GM18873 (cell line): Measurements from ENCODE around the gene ZNF425.
"Not testable (repeated sequence)": the region's sequence is repeated elsewhere in the genome, so short reads cannot be mapped to it uniquely, and the experiment has no call there.

Source experiments
- ATAC-seq: cut with Tn5 transposase; IDR thresholded peaks from one replicate; pipeline ENCODE4 v1.9.1; 2021; ENCODE audit warnings: mild to moderate bottlenecking, moderate library complexity, moderate number of reproducible peaks; ENCODE audit not compliant: unreplicated experiment, low FRiP score

The ZNF425 gene

DNA sequence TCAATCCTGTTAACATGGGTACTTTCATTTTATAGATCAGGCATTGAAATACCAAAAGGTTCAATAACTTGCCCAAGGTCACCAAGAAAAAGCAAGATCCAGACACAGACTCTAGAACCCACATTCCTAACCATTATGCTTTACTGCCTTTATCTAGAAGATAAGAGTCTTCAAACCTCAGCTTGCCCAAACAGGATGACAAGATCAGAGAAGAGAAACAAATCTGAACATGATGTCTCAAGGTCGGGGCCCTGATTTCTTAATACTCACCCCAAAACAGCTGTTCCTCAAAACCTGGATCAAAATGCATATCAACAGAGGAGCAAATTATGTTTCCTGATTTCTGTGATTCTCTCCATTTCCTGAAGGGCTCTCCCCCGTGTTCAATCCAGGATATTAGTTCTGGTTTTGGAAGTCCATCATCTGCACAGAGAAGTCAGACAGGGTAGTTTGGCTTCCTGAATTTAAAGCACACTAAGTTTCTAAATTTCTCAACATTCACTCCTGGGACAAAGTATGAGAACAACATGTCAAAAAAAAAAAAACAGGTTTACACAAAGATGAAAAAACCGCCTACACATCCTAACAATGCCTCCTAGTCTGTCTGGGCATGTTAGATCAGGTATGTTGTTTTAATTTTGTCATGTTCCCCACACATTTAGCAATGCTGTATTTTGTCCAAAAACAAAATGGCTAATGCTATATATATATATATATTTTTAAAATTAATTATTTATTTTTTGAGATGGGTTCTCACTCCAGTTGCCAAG is 51.8 kb downstream of the ZNF425 start:
- no peak for ATAC-seq

DNA sequence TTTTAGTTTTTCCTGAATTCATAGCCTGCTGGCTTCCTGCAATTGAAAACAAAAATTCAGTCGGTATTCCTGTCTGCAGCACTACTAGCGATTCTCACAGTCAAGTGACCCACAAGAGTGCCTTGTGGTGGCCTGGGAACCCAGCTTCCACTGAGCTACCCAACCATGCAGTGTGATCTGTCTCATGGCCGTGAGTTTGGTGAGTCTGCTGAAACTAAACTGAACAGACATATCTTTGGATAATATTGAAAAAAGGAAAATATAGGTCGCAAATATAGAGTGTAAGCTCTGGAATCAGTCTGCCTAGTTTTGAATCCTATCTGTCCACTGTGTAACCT is 53.7 kb downstream of the ZNF425 start:
- no peak for ATAC-seq

DNA sequence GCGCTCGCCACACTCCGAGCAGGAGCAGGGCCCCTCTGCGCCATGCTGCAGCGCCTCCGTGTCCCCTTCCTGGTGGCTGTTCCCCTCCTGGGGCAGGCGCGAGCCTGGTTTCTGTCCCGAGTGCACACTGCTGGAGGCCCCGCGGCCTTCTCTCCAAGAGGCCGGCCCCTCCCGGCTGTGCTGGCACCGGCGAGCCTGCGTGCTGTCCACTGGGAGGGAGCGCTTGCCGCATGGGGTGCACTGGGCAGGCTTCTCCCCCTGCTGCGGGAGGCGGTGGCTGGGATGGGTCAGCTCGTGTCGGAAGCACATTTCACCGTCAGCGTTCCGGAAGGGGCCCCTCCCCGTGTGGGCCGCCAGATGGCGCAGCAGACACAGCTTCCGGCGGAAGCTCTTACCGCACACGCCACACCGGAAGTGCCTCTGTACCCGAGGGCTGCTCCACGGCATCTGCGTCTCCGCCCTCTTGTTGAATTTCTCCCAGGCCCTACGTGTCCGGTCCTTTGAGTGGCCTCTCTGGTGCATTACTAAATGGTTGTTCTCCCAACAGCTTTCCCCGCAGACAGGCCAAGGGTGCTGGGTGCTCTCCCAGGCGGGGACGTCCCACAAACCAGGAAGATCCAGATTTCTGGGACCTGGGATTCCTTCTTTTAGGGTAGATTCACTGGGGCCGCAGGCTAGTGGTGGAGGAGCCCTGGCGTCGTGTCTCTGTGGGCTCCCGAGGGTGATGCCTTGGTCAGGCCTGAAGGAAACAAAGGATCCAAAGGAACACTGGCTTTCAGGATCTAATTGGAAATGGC is 54.3 kb downstream of the ZNF425 start:
- ATAC-seq, result no peak

DNA sequence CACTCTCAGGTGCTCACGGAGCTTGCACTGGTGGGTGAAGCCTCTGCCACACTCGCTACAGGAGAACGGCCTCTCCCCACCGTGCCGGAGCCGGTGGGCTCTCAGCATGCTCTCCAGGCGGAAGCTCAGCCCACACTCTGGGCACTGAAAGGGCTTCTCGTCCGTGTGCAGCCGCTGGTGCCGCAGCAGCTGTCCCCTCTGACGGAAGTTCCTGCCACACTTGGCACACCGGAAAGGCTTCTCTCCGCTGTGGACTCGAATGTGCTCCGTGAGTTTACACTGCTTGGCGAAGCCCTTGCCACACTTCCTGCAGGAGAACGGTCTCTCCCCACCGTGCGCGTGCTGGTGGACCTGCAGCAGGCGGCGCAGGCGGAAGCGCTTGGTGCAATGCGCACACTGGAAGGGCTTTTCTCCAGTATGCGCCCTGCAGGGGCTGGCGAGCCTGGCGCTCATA is 54.9 kb downstream of the ZNF425 start:
- no peak for ATAC-seq

DNA sequence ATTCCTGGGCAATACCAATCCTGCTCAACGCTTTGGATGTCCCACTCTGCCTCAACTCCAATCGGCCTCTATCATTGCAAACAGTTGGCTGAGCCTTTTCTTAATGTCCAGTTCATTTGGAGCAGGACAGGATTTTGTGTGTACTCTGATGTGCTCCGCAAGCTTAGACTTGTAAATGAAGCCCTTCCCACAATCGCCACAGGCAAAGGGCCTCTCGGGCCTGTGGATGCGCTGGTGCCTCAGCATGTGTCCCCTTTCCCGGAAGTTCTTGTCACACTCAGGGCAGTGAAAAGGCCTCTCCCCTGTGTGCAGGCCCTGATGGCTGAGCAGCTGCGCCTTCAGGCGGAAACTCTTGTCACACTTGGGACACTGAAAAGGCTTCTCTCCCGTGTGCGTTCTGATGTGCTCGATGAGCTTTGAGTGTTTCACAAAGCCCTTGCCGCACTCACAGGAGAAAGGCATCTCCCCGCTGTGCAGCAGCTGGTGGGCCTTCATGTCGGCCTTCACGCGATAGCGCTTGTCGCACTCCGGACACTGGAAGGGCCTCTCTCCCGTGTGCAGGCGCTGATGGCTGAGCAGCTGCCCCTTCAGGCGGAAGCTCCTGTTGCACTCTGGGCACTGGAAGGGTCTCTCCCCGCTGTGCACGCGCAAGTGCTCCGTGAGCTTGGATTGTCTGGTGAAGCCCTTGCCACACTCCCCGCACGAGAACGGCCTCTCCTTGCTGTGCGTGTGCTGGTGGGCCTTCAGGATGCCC is 55.6 kb downstream of the ZNF425 start:
- ATAC-seq, result no peak

DNA sequence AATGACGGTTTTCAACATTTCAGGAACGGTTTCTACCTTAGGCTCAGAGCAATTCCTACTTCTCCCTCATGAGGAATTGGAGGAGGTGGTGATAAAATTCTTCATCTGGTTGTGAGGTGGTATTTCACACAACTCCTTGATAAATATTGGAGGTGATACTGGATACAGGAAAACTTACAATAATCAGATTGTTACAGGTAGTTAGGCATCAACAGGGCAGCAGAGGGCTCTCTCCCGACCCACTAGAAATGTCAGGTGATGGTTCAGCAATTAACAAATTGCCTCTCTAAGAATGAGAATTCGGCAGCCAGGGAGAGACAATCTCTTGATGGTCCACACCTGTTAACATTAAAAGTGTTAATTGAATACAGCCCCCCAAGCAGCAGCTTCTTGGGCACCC is 58.3 kb downstream of the ZNF425 start:
- ATAC-seq, result no peak

DNA sequence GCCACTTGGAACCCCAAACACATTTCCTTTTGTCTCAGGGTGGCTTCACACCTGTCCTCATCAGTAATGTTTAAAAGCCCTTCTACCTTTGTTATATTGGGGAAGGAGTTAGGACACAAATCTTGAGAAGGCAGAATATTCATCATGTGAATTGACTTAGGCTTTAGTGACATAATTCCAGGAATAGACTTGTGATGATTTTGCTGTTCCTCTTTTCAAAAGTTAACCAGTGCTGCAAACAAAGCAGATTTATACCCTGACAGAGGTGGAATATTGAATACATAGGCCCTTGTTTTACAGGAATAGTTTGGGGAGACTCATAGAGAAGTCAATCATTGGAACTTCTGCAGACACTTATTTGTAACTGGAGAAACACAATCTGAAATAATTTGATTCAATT is 62.6 kb downstream of the ZNF425 start:
- no peak for ATAC-seq

DNA sequence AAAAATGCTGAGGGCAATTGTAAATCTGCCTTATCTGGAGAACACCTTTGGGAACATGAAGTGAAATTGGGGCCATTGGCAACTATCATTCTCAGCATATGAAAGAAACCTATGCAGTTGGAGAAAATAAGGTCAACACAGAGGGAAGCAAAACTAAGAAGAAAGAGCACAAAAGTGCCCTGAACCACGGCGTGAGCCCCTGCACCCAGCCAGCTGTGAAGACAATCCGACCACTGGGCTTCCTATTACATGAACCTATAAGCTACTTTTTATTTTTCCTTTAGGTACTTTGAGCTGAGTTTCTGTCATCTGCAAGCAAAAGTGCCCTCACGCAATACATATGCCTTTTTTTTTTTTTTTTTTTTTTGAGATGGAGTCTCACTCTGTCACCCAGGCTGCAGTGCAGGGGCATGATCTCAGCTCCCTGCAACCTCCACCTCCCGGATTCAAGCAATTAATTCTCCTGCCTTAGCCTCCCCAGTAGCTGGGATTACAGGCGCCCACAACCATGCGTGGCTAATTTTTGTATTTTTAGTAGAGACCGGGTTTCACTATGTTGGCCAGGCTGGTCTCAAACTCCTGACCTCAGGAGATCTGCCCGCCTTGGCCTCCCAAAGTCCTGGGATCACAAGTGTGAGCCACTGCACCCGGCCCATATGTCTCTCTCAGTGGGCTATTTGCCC is 63.8 kb downstream of the ZNF425 start:
- not testable (repeated sequence) for ATAC-seq

DNA sequence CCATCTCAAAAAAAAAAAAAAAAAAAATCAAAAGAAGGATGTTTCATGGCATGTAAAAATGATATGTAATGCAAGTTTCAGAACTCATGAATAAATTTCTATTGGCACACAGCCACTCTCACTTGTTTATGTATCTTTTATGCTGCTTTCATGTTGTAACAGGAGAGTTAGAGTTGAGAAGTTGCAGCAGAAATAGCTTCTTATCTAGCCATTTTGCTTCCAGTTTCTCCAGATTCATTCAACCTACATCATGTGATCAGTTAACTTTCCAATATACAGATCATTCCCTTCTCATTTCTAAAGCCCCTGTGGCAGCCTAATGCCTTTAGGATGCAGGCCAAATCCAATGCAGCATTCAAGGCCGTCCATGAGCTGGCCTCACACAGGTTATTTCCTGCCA is 66.0 kb downstream of the ZNF425 start:
- no peak for ATAC-seq

DNA sequence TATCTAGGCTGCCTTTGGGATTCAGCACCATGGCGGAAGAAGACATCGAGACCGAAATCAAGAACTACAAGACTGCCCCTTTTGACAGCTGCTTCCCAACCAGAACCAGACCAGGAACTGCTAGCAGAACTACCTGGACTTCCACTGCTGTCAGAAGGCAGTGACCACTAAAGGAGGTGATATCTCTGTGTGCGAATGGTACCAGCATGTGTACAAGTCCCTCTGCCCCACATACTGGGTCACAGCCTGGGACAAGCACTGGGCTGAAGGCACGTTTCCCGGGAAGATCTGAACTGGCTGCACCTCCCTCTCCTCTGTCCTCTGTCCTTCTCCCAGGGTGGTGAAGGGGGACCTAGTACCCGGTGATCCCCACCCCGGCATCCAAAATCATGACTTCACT is 72.2 kb downstream of the ZNF425 start:
- no peak for ATAC-seq

DNA sequence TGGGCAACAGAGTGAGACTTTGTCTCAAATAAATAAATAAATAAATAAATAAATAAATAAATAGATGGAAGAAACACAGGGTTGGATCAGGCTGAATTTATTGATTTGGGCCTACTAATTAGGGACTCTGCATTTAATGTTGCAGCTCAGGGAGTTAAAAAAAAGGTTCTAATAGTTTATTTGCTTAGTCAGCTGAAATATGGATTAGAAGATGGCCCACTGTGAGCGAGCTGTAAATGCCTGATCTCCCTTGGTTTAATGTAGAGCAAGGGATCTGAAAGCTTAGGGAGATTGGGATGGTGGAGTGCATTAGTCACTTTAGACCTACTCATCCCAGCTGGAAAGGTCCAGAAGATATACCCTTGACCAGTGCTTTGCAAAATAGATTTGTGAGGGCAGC is 72.7 kb downstream of the ZNF425 start:
- ATAC-seq, result no peak
